UCSD-AML1 (cell line): ENCODE results near the gene OCA2.
"Not testable (repeated sequence)": the region's sequence is repeated elsewhere in the genome, so short reads cannot be mapped to it uniquely, and the experiment has no call there.

ENCODE experiments used
- DNase-seq: peaks from one replicate; lab custom pipeline; 2025; ENCODE audit not compliant: unreplicated experiment; lab: John Stamatoyannopoulos, UW

OCA2 gene

DNA sequence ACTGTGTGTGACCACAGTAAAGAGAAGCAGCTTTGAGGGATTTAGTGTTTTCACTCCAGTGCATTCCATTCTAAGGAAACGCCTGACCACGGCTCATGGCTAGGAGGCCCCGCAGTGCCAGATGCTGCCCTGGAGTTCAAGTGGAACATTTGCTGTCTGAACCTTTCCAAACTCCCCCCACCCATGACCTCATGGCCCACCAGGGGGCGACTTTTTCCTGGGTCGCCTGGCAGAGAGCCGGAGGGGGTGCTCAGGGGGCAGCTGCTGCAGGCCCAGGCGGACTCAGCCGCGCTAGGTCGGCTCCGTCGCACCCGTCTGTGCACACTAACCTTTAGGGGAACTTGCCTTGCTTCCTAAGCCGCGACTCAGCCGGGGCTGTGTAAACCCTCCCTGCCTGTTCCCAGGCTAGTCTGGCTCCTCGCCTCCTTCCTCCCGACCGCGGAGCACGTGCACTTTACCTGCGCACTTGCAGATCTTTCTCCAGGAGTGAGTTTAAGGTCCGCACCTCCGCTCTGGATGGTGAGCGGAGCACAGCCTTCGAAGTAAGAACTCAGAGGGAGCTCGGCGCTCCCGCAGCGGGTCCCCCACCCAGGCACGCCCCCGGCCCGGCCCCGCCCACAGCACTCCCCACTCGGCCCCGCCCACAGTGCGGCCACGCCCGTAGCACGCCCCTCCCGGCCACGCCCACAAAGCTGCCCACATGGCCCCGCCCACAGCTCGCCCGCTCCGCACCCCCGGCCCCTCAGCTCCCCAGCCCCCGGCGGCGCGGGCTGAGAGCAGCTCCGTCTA lies at the start of gene OCA2:
OCA2 (minus strand) TSS at position 550 of the 789 bp plus-strand sequence. CDS start 17,441 bp downstream, outside the sequence.
- DNase-seq: peak; percentile 48

DNA sequence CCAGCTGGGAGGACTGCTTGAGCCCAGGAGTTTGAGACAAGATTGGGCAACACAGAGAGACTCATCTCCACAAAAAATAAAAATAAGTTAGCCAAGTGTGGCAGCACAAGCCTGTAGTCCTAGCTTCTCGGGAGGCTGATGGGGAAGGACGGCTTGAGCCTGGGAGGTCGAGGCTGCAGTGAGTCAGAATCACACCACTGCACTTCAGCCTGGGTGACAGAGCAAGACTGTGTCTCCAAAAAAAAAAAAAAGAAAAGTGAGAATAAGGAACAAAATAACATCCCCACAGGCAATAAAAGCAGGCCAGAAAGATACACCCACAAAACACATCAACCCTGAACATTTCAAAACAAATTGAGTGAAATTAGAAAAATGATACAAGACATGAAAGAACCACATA lies 48.7 kb upstream of the OCA2 start:
- DNase-seq: no peak

GRCh38 chr15:28145419-28145818 lies 46.3 kb upstream of the OCA2 start:
- DNase-seq: not testable (repeated sequence)

- DNase-seq: no peak
Observed at GRCh38 chr15:28140062-28140461, 40.9 kb upstream of the OCA2 start.

GRCh38 chr15:28137408-28138039 lies 38.4 kb upstream of the OCA2 start:
- not testable (repeated sequence) for DNase-seq

DNA sequence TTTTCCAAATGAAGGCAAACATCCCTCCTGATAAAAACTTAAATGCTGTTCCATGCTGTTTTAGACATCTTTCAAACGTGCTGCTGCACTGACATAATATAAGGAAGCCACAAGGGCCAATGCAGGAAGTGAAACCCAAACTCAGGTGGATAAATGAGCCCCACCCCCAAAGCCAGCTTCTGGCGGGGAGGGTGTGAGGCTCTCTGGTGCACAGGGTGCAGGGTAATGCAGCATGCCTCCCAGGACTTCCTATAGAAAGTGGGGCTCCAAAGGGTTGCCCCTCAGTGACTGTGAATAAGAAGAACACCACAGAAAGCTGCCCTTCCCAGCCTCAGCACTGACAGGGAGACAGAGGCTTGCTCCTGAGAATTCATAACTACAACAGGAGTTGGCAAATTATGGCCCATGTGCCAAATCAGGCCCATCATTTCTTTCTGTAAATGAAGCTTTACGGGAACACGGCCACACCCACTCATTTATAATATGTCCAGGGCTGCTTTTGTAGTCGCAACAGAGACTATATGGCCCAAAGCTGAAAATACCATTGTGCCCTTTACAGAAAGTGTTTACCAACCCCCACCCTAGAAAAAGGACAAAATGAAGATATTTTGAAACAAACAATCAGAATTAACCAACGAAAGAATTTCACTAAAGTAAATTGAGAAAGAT lies 37.3 kb upstream of the OCA2 start:
- not testable (repeated sequence) for DNase-seq

- no peak for DNase-seq
Observed at GRCh38 chr15:28133281-28133680, 34.2 kb upstream of the OCA2 start.

DNA sequence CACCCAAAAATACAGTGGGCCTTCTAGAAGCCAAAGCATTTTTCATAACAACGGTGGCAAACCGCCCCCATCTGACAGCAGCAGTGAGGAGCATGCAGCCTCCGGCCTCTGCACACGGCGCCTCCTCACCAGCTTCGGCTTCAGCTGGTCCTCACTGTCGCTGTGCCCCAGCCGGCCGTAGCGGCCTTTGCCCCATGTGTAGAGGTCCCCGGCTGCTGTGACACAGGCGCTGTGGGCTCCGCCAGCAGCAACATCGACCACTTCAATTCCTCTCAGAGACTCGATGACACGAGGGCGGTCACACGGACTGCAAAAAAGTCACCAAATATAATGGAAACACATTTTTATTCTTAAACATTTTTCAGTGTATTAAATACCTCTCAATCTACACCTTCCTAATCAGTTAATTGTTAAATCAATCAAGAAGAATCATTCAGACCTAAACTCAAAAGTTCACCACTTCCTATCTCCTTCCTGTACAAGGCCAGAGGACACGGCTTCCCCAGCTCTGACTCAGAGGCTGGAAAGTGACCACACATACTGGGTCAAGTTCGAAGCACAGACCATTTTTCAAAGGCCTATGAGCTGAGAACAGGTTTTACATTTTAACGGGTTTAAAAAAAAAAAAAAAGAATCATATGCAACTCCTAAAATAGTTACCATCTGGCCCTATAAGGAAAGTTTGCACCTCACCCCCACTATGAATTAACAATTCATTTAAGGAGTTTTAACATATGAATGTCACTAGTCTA lies 33.6 kb upstream of the OCA2 start:
- no peak for DNase-seq

DNA sequence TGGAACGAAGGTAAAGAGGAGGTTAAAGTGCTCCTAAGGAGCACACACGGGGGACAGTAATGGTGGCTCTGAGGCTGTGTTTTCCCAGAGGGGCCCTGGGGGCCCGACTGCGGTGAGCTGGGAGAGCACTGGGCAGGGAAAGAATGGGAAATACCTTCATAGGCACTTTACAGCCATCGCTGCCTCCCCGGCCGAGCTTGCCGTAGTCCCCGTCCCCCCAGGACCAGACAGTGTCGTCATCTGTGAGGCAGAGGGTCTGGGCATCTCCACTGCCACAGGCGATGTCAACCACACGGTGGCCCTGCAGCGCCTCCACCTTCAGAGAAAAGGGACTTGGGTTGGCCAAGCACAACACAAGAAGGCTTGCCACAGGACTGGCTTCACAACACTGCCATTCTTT lies 32.8 kb upstream of the OCA2 start:
- DNase-seq: no peak

GRCh38 chr15:28131400-28131799 lies 32.3 kb upstream of the OCA2 start:
- DNase-seq: no peak

DNA sequence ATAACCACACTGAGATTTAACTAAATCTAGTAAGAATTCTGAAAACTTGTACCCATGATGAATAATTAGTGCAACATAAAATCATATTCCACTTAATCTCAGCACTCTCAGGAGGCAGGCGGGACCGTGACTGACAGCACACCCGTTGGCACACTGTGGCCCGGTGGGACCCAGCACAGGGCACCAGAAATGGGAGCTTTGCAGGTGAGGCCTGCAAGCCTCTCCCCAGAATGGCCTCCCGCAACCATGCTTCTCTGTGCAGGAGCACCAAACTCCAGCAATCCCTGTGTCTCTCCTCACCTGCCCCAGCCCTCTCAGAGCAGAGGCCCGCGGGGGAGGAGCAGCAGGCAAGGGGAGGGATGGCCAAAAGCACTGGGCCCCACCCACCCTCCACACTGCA lies 31.5 kb upstream of the OCA2 start:
- no peak for DNase-seq

DNA sequence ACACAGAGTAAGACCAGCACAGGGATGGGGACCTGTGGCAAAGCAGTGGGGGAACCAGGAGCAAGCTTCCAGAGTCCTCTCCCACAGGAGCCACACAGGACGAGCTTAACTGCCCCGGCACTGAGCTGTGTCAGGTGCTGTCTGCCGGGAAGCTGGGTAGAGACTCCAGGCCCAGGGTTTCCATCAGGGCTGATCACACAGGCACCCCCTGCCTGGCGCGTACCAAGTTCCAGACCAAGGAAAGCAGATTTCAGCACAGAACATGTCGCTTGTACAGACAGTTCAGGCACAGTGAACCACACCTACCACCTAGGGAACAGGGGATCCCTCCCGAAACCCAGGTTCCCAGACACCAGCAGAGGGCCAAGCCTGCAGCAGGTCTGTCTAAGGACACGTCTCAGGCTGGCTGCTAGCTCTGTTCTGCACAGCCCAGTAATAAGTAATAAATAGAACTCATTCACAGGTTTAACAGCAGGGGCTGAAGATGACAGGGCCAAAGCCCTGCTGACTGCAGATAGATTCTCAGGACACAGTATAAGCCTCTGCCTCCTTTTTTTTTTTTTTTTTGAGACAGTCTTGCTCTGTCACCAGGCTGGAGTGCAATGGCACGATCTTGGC lies 30.2 kb upstream of the OCA2 start:
- no peak for DNase-seq

DNA sequence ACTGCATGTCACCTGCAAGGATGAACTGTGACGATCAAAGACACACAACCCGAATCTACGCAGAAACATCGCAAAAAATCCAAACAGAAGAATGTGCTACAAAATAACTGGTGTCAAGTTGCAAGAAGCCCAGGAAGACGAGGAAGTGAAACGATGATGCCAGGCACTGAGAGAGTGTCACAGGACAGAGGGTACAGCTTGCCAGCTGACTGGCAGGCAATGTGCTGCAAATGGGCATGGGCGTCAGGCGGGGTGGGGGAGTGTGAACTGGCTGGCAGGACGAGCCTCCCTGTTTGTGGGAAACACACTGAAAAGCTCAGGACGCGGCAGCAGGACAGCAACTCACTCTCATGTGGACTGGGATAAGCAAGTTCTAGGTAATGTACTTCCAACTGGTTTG lies 28.9 kb upstream of the OCA2 start:
- no peak for DNase-seq

DNA sequence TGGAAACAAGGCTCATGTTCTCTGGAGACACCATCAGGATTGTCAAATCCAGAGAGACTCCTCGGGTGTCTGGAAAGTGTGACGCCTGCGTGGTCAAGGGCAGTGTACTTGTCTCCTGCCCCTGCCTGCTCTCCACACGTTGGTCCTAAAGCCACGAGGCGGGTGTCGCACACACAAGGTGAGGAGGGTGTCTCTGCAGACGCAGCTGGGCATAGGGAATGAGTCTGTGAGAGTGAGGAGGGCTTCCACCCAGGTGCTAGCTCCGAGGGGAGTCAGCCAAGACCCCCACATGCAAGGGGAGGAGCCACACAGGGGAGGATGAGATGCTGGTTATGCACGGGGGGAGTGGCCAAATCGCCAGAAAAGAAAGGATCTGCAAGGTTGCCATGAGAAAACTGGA lies 27.9 kb upstream of the OCA2 start:
- DNase-seq: no peak

DNA sequence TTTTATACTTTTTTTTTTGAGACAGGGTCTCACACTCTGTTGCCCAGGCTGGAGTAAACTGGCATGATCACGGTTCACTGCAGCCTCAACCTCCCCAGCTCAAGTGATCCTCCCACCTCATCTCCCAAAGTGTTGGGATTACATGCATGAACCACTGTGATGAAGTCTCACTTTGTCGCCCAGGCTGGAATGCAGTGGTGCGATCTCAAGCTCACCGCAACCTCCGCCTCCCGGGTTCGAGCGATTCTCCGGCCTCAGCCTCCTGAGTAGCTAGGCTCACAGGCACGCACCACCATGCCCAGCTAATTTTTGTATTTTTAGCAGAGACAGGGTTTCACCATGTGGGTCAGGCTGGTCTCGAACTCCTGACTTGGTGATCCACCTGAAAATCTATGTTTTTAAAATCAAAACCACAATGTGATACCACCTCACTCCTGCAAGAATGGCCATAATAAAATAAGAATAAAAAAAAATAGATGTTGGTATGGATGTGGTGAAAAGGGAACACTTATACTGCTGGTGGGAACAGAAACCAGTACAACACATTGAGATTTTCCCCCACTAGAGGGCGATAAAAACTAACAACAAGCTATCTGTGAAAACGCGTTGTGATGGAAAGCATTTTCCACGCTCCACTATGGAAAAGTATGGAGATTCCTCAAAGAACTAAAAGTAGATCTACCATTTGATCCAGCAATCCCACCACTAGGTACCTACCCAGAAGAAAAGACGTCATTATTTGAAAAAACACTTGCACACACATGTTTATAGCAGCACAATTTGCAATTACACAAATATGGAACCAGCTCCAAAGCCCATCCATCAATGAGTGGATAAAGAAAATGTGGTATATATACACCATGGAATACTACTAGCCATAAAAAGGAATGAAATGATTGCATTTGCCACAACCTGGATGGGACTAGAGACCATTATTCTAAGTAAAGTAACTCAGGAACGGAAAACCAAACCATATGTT lies 26.8 kb upstream of the OCA2 start:
- no peak for DNase-seq

DNA sequence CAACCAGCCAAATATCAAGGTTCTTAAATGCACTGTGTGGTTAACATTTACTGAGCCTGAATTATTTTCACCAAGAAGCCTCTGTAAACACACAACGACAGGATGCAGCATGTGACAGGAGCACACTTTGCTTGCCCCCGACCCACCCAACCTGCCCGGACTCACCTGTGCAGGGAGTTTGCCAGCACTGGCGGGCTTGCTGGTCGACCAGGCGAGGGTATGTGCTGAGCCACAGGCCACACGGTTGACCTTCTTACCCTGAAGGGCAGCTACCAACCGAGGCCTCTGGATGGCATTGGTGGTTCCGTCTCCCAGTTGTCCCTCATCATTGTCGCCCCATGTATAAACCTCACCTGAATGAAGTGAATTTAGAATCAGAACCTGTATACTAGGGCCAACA lies 25.7 kb upstream of the OCA2 start:
- no peak for DNase-seq

DNA sequence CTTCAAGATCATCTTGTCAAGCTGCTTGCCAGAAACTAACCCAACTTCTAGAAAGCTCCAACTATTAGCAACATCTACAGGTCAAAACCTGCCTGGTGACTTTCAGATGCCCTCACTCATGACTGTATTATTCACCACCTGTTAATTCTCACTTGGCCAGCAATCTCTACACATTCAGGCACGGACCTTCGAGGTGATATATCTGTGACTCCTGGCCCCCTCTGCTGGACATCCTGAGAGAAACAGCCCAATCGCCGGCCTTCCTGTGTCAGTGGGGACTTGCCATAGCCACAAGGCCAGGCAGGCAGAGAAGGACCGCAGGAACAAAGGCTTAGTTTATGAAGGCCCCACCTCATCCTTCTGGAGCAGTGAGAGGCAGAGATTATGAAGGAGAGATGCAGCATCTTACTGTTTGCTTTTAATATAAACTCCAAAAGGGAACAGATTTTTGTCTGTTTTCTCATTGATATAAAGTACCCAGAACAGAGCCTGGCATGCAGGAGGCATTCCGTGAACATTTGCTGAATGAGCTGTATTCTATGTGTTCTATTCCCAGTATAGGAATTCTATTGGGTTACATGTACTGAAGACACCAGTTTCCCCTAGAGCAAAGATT lies 24.4 kb upstream of the OCA2 start:
- DNase-seq: peak; percentile 52

- DNase-seq: no peak
Observed at GRCh38 chr15:28122038-28122949, 23.2 kb upstream of the OCA2 start.
